DMS 273 (cell line): ENCODE results near the gene IWS1.
"Not testable (repeated sequence)": the region's sequence is repeated elsewhere in the genome, so short reads cannot be mapped to it uniquely, and the experiment has no call there.

ENCODE experiments used
- DNase-seq: peaks from one replicate; lab custom pipeline; 2025; ENCODE audit not compliant: unreplicated experiment; lab: John Stamatoyannopoulos, UW

IWS1 gene

DNA sequence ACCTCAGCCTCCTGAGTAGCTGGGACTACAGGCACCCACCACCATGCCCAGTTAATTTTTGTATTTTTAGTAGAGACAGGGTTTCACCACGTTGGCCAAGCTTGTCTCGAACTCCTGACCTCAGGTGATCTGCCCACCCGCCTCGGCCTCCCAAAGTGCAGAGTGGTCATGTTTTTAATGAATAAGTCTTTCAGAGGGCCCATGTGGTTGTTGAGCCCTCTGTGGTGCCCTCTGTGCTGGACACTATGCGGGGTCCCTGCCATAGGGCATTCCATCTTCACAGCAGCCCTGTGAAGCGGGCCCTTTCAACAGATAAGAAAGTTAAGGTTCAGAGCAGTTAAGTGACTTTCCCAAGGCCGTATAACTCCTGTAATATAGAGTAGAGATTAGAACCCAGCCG is 35.1 kb upstream of the IWS1 start:
- no peak for DNase-seq

DNA sequence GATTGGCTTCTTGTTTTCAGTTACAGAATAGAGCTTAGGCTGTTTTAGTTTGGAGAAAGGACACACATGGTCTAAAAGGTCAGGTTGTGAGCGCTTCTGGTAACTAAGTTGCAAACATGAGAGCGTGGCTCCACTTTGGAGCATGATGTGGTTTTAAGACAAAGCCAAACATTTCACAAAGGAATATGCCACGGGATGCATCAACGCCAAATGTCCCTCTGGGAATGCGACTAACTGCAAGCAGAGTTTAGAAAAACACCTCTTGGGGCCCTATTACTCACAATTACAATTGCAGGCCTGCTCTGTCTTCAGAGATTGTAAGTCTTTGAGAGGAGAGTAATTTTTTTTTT is 34.6 kb upstream of the IWS1 start:
- no peak for DNase-seq

DNA sequence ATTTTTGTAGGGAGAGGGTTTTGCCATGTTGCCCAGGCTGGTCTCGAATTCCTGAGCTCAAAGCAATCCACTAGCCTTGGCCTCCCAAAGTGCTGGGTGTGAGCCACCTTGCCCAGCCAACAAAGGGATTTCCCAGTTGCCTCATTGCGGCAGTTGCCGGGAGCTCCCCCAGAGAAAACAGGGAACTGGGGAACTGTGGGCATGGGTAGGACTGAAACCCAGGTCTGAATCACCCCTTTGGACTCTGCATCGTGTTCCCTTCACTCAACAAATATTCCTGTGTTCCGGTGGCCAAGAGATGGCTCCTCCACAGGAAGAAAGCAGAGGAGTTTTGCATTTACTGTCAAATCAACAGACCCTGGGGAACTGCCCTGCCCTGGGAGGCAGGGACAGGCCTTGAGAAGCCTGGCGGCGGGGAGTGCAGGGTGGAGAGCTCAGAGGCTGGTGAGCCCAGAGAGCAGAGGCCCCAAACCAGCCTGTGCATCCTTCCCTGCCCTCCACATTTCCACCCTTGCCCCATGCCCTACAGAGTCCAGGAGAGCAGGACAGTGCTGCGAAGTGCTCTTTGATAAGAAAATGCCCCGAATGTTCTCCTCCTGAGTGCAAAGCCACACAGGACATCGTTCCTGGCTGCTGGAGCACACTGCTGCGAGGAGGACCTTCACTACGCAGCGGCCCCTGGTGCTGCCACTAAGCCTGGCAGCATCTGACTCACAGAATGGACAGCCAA is 34.1 kb upstream of the IWS1 start:
- DNase-seq, result no peak

DNA sequence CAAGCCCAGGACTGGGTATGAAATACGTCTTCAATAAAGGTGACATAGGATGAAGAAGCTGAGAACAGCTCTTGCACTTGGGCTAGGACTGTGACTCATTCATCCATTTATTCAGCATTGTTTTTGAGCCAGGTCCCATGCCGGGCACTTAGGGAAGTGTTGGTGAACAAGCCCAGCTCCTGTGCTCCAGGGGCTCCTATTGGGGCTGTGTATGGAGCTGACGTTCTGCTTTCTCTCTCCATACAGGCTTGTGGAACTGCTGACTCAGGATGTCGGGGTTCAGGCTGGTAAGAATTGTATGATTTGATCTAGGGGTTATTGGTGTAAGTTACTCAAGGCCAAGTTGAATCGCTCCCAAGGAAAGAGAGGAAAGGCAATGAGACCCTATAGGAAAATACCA is 33.2 kb upstream of the IWS1 start:
- DNase-seq, result no peak

DNA sequence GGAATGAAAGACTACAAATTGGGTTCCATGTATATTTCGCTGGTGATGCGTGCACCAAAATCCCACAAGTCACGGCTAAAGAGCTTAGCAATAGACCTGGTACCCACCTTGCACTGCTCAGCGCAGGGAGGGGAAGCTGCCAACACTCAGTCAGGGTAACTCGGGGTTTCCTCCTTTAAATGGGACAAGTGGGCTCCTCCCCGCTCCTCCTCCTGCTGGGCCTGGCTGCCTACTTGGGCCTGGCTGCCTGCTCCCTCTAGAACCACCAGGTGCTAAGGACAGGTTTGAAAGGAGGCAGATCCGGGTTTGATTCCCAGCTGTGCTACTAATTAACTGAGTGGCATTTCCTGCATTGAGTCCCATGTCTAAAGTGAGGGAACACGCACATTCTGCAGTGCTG is 32.6 kb upstream of the IWS1 start:
- no peak for DNase-seq

DNA sequence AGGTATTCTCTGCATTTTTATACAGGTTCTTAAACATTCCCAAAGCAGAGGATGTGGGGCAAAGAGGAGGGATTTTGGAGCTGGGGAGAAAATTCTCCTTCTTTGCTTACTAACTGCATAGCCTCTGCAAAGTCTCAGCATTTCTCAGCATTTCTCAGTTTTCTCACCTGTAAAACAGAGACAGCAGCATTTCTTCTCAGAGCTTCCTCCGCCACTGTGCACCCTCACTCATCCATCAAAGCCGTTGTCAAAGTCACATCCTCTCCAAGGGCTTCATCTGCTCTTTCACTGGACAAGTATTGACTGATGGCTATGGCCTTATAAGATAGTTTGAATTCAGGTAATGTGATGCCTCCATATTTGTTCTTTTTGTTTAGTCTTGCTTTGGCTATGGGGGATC is 26.6 kb upstream of the IWS1 start:
- no peak for DNase-seq

DNA sequence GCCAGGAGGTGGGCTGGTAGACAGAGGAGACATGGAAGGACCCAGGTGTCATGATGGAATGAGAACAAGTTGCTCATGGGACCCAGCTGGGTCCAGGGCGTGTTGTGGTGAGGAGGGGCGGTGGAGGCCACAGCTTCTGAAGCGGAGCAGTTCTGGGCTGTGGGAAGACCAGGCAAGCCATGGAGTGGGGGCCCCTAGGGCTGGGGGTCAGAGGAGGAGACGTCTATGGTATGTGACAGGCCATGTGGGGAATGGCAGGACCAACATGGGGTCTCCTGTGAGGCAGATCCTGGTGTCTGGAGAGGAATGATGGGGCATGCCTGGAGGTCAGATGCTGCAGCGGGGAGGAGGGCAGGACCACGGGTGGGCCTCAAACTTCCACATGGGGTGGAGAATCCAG is 26.0 kb upstream of the IWS1 start:
- DNase-seq, result no peak

DNA sequence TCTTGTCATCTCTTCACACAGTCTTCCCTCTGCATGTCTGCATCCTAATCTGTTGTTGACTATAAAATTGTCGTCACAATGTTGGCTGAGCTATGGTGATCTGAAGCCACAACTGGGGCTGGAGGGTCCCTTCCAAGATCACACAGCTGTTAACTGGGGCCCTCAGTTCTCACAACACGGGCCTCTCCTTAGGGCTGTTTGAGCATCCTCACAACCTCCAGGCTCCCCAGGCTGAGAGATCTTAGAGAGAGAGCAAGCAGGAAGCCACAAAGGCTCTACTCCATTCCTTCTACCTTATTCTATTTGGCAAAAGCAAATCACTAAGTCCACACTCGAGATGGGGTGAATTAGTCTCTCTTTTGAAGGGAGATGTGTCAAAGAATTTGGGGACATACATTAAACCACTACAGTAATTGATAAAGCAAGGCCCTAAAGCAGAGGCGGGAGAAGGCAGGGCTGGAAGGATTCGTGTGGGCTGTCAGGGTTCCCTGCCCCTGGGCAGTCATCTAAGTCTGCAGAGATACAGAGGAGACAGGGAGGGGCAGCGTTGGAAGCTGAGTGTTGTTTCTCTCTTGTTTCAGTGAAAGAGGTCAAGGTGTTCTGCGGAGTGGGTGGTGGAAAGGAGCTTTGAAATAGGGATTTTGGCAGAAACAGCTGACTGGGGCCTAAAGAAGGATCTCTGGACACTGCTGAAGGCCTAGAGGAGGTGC is 25.1 kb upstream of the IWS1 start:
- DNase-seq, result no peak

DNA sequence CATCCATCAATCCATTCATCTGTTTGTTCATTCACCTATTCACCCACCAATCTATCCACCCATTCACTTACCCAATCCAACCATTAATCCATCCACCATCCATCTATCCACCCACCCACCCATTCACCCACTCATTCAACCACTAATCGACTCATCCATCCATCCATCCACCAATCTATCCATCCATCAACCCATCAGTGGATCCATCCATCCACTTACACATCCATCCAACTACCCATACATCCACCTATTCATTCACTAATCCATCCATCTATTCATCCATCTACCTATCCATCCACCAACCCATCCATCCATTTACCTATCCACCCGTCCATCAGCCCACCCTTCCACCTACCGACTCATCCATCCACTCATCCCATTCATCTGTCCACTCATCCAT is 20.5 kb upstream of the IWS1 start:
- no peak for DNase-seq

DNA sequence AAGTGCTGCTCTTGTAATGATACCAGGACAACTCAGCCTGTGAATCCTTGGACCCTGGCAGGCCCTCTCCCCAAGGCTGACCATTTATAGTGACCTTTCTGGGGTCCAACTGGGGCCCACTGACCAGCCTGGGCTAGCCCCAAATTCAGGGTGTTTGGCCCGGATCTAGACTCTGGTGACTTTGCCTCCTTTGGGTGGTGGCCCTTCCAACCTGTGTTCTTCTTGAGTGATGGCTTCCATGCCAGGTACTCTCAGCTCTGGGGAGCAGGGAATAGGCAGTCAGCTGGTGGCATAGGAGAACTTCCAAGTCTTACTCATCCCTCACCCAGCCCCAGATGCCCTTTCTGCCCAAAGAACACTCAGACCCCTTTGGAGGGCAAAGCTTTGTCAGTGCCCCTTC is 19.5 kb upstream of the IWS1 start:
- no peak for DNase-seq

DNA sequence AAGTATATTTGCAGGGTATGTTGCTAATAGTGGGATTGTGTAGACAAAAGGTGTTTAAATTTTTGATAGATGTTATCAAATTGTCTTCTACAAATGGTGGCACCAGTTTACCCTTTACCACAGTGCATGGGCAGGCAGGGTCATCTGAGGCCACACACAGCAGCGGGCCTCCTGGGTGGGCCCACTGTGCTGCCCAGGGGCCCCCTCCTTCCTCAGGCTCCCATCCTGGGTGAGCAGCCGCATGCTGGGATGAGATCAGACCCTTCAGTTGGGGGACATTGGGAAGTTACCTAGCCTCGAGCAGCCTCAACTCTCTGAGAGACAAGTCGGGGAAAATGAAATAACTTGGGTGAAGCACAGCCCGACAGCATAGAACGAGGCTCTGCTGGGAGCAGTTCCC is 18.9 kb upstream of the IWS1 start:
- no peak for DNase-seq

DNA sequence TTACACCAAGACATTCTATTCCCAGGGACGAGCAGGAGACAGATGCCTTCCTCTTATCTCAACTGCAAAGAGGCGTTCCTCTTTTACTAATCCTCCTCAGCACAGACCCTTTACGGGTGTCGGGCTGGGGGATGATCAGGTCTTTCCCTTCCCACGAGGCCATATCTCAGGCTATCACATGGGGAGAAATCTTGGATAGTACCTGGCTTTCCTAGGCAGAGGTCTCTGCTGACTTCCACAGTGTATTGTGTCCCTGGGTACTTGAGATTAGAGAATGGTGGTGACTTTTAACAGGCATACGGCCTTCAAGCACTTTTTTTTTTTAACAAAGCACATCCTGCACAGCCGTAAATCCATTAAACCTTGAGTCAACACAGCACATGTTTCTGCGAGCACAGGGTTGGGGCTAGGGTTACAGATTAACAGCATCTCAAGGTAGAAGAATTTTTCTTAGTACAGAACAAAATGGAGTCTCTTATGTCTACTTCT is 16.8 kb upstream of the IWS1 start:
- DNase-seq, result not testable (repeated sequence)

DNA sequence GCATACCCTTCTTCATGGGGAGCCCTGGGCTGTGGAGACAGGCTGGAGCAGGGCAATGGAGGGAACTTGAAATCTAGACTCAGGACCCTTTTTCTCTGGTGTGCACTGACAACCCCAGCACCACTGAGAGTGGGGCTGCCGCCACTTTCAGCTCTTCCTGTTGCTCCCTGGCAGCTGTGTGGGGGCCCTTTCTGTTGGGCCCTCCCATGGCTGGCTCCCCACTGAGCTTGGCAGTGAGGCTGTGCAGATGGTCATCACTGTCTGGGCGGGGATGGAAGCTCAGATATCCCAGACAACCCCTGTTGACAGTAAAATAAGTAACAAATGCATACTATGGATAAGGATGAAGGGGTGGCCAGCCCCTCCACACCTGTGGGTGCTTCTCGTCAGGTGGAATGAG is 15.9 kb upstream of the IWS1 start:
- DNase-seq, result peak; percentile 86

DNA sequence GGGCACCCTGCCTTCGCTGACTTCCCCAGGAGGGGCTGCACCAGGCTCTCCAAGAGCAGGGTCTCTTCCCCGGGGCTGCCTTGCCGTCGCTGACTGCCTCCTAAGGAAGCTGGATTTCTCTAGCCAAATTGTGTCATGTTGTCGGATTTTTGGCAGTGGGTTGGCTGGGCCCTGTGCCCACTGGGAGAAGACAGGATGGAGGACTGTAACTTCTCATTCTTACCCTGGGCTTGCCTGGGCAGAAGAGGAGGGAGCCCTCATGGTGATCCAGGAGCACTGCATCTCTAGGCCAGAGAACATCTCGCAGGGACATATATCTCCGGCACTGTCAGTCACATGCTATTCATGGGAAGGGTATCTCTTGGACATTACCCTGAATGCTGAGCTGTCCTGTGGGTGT is 15.5 kb upstream of the IWS1 start:
- DNase-seq, result peak; percentile 49

DNA sequence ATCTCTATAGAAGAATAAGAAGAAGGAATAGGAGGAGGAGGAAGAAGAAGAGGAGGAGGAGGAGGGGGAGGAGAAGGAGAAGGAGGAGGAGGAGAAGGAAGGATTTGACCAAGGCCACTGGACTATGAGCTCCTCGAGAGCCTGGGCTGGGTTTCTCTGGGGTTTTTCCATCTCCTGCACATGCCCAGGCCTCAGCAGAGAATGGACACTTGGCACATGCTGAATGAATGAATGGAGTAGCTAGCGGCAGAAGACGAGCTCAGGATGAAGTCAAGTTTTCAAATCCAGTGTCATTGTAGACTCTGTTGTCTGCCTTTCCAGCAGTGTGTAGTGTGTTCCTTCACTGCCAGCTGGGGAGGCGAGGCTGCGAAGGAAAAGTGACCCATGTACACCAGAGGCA is 11.4 kb upstream of the IWS1 start:
- DNase-seq, result no peak

DNA sequence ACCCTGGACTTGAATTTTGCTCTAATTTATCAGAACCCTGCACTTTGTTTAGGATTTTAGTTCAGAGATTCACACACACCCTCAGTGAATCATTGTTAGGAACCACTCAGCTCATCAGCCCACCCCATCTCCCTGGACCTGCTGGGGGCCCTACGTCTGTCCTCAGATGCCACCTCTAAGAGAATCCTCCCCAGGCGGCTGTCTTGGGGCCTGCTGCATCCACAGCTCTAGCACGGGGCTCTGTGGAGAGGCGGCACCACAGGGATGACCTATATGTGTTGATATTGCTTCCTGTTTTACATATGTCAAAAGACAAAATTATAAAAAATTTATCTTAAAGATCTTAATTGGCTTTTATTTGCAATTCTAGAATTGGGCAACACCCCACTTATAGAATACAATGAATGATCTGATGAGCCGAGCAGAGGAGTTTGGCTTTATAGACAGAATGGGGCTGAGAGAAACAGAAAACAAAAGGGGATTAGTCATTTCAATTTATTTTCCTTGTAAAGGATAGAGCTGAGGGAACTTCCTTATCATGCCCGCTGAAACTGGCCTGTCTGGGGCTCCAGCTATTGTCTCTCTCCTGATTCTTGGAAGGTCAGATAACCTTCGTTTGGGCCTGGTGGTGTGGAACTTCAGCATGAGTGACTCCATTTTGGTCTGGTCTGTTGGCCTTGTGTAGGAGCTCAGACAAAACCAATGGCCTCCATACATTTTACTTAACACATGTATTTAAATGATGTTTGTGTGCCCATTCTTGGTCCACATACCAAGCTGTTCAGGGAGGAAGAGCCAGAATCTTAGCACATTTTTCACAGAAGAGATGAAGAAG is 10.6 kb upstream of the IWS1 start:
- no peak for DNase-seq

DNA sequence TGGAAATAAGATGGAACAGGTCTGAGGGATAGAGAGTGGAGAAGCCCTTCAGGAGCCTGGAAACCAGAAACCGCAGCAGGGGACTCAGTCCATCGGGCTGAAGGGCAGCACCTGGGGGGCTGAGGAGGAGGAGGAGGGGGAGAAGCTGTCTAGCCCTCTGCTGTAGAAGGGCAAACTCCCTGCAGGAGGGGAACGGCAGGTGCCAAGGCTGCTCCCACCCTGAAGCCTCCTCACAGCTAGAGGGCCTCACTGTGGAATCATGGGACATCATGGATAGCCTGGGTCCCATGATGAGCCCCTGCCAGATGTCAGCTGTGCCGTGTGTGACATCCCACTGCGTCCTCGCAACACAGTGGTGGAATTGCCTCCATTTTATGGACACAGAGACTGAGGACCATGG is 9.6 kb upstream of the IWS1 start:
- no peak for DNase-seq

DNA sequence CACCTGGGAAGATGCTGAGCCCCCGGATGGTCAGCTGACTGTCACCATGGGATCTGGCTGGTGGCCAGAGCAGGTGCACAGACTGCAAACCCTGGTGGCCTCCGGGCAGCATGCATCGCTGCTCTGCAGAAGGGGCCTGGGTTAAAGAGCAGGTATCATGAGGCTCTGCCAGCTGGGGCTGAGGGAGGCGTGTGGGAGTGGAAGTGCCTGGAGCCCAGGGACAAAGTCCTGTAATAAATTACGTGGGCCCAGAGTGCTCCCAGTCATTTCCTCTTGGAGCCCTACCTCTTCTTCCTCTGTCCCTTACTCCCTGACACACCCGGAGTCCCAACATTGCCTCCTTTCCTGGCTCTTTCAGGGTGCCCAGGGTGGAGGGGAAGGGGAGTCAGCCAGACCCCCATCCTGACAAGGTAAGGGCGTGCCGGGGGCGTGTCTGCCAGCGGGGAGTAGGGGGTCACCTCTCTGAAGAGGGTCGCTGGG is 9.2 kb upstream of the IWS1 start, which contains the start of gene MYO7B:
MYO7B (plus strand) TSS at position 262 of the 480 bp plus-strand sequence. CDS start 24,040 bp downstream, outside the sequence.
- no peak for DNase-seq

DNA sequence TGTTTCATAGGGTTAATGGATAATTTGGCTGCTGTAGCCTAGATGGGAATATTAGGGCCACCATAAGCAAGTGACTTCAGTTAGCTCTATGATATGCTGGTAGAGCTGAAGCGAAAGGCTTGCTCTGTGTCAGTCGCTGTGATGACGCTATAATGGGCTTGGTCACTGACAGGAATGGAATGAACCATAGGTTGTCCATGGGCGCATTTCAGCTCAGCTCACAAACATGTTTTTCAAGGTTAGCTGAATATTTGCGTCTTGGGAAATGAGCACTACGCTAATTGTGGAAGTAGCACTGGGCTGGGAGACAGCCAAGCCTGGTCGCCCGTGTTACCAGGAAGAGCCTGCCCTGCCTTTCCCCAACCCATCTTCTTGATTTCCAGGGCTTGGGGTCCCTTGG is 6.0 kb upstream of the IWS1 start:
- no peak for DNase-seq

DNA sequence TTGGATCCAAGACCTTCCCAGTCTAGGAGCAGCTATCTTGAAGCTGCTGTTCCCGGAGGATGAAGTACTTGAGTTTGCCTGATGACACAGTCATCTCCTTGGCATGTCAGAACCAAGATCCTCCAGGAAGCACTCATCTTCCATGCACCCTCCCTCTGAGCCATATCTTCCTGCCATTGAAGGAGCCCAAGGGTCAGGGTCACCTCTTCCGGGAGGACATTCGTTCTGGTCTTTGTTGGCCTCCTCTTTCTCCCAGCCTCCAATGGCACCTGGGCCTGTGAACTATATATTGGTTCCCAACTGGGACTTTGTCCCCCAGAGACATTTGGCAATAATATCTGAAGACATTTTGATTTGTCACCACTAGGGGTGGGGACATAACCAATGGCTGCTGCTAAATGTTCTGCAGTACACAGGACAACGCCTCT is 4.9 kb upstream of the IWS1 start:
- no peak for DNase-seq

DNA sequence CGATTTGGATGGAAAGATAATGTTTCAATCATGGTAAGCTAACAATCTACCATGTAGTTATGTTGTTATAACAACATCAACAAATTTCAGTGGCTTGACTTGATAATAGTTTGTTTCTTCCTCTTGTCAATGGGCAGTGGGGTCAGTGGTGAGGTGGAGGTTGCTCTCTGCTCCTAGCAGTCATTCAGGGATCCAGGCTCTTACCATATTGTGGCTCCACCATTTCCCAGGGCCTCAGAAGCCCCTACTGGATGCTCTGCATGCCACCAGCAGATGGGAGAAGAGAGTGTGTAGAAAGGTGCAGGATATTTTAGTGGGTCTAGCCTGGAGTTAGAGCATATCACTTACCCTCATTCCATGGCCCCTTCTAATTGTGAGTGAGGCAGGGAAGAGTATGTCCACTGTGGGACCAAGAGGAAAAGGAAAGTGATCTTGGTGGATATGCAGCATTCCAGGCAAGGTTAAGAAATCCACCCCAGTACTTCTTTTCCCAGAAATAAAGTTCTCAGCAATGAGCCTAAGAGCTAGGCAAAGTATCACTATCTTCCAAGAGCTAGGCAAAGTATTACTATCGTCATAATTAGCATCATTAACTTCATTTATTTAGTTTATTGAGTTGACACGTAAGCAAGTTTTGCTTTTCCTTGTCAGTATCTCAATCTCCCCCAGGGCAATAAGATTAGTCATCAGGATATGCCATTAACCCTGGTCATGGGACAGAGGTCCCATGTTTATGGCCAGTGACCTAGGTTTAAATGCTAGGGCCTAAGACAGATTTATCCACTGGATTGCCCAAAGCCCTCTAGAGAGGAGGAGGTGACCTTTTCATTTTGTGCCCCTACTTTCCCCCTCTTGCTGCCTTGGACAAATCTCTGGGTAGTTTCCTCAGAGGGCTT is 4.2 kb upstream of the IWS1 start:
- no peak for DNase-seq
